DMS114 treated with DMSO at 0.1 percent for 48 hours (cell line): ENCODE measurements around the gene GALNT18.

Source experiments
- DNase-seq: peaks from one replicate; lab custom pipeline; 2025; ENCODE audit not compliant: unreplicated experiment; lab: John Stamatoyannopoulos, UW

GALNT18 gene

DNA sequence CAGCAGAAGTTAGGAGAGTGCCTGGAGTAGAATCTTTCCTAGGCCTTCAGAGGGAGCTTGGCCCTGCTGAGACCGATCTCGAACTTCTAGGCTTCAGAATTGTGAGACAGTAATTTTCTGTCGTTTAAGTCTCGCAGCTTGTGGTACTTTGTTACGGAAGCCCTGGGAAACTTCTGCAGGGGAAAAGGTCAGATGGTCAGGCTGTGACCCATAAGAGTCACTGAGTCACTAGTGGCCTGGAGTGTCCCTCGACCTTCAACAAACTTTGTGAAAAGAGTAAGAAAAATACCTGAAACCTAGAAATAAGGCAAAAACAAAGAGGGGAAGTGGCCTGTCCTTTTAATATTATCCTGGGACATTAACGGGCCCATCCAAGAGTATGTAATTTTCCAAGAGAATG lies 303.3 kb downstream of the GALNT18 start:
- no peak for DNase-seq

GRCh38 chr11:11316651-11317230 lies 305.1 kb downstream of the GALNT18 start:
- DNase-seq = no peak

DNA sequence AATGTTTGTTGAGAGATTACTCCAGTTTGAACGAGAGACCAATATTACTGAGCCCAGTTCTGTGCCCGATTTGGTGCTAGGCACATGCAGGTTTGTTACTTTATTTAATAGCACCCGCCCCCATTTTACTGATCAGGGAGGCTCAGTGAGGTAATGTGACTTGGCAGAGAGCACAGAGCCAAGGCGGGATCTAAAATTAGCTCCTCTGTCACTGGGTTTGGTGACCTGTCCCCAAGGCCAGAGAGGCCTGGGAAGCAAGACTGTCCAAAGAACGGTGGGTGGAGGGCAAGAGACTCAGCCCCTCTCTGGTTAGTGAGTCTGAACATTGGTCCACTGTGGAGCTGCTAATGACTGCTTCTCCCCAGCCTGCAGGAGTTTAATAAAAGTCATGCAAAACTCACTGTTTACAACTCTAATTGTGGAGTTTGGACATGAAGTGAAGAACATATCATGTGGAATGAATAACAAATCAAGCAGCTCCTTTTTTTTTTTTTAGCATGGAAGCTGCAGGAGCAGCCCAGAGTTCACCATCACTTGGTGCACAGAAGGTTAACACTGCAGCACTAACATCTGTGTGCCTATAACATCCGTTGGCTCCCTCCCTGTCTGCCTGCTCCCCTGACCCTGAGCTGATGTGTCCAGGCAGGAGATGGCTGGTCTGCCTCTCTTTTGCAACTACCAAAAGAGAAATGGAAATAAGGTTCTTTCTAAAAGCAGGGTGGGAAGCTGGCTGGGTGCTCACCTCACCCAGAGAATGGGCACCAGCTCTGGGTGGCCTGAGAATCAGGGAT lies 307.7 kb downstream of the GALNT18 start:
- no peak for DNase-seq

DNA sequence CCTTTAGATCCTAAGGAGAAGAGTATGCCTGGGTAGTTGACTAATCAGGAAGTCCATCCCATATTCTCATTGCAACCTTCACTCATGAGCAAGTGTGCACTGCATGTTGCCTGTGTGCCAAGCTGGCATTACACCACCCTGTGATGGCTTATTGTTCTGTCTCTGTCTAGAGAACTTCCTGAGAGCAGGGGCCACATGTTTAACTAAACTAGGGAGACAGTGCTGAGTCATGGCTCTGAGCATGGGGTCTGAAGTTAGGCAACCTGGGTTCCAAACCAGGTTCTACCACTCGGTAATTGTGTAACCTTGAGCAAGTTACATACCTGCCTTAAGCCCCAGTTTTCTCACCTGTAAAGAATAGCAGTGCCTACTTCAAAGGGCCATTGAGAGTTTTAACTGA lies 308.4 kb downstream of the GALNT18 start:
- DNase-seq = no peak

- no peak for DNase-seq
Measured at GRCh38 chr11:11312738-11313137, 309.1 kb downstream of the GALNT18 start.

GRCh38 chr11:11311169-11311568 lies 310.6 kb downstream of the GALNT18 start:
- no peak for DNase-seq

GRCh38 chr11:11309906-11310305 lies 311.9 kb downstream of the GALNT18 start:
- no peak for DNase-seq

- no peak for DNase-seq
Measured at GRCh38 chr11:11308249-11308648, 313.6 kb downstream of the GALNT18 start.

DNA sequence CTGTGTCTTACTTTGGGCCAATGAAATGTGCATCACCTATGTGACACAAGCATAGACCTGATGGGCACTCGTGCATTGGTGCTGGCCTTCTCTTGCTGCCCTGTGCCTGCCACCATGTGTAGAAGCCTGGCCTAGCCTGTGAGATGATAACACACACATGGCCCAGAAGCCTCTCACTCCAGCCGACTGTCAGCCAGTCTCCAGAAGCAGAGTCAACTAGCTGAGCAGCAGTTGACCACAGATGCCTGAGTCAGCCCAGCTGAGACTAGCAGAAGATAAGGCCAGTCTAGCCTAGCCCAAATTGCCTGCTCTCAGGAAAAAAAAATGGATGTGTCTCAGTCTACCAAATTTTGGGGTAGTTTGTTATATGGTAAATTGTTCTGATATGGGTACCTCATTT lies 314.9 kb downstream of the GALNT18 start:
- DNase-seq = no peak

- DNase-seq = no peak
Measured at GRCh38 chr11:11304550-11304949, 317.3 kb downstream of the GALNT18 start.

- no peak for DNase-seq
Measured at GRCh38 chr11:11302565-11302964, 319.2 kb downstream of the GALNT18 start.

DNA sequence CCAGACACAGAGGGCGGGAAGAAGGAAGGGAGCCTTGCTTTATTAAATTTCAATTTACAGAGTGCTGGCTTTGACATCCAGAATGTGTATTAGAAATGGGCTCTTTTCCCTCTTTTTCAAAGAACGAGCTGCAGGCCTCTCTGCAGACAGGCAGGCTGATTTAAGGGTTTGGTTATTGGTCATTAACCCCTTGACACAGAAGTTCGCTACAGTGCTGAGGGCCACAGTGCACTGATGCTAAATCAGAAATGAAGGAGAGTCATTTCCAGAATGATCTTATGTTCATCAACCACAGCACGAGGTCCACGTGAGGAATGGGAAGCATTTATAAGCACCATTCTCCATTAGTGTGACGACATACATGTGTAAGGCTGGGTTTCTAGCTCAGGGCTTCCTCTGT lies 320.6 kb downstream of the GALNT18 start:
- no peak for DNase-seq

DNA sequence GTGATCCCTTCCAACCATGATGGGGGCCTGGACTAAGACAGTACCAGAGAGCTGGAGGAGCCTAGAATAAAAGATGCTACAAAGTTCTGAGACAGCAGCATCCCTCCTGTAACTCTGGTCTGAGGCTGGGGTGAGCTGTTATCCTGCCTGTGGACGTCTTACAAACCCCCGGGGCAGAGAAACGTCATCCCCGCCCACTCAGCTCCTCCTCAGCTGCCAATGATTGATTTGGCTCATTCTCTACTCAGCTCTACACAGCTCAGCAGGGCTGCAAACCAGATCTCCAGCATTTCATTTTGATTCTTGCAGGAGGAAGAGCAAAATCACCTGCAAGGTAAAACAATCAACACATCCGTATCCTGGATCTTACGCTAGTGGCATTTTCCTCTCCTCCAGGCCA lies 324.2 kb downstream of the GALNT18 start:
- DNase-seq = no peak

GRCh38 chr11:11296434-11296833 lies 325.4 kb downstream of the GALNT18 start:
- DNase-seq = no peak

GRCh38 chr11:11294551-11294855 lies 327.3 kb downstream of the GALNT18 start:
- no peak for DNase-seq

DNA sequence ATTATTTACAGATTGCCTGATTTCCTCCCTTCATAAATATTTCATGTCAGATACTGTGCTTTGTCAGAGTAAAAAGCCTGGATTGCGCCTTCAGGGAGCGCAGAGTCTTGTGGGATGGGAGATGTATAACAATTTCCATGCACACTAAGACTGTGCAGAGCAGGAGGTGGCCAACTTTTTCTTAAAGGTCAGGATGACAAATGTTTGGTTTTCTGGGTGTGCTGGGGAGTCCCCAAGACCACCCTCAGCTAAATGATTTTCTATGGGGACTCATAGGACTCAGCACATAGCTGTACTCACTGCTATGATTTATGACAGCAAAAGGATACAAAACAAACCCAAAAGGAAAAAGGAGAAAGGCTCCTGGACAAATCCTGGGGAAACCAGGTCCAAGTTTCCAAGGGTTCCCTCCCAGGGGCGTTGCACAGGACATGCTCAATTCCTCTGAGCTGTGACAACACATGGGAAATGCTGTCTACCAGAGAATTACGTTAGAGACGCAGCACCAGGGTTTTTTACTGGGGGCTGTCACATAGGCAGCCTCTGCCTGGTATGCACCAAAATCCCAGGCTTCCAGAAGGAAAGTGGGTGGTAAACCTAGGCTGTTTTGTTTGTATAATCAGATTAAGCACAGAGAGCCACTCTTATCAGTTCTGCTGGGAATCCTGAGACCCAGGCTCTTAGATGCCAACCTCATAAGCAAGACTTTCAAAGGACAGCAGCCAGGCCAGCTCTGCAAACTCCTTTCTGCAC lies 327.8 kb downstream of the GALNT18 start:
- DNase-seq = no peak

DNA sequence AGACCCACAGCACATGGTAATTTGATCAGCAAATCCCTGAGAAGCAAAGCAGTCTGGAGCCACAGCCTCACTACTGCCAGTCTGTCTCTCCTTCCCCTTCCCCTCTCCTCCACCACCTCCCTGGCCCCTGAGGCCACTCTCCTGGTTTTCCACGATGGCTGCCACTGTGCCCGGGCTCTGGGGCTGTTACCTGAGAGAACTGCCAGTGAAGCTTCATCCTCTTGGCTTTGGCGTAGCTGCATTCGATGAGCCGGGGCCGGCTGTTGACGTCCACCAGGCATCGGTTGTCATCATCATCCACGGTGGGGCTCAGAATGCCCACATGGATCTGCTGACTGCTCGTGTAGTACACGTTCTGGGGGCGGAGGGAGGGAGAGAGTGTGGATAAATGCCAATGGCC lies 329.0 kb downstream of the GALNT18 start:
- no peak for DNase-seq

GRCh38 chr11:11291041-11292015 lies 330.5 kb downstream of the GALNT18 start:
- no peak for DNase-seq

DNA sequence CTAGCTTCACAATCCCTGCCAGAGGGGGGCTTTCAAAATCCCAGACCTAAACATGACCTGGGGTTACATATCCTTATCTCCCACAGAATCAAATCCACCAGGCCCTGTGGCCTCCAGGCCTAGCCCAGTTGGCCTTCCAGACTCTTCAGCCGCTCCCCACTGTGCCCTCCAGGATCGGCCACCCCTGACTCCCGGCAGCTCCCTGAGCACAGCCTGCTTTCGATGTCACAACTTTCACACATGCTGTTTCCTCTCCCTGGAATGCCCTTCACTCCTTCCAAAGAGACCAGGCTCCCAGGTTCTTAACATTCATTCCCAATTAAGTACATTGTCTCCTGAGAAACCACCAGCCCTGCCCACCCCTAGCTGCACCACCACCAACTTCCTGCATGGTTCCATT lies 331.5 kb downstream of the GALNT18 start:
- DNase-seq = no peak

DNA sequence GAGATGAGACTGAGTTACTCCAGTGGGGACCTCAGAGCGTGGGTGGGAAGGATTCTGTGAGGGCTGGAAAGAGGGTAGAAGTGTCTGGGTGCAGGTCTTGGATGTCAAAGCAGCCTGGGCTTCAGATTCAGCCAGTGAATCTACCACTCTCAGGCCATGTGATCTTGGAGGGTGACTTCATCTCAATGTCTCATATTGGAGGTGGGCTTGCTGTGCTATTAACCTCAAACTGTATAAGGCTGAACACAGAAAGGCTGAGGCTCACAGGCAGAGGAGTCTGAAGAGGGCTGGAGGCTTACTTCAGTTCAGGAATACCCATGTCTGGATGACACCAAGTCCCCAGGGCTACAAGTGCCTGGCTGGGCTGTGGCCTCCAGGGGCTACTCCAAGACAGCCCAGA lies 332.1 kb downstream of the GALNT18 start:
- no peak for DNase-seq

GRCh38 chr11:11288972-11289616 lies 332.7 kb downstream of the GALNT18 start:
- no peak for DNase-seq
